Prostate gland (tissue), 2 donors: ENCODE measurements around the gene PRR5. TPM values are rescaled to one million over a fixed set of nuclear protein-coding genes. Genes with fewer than 3 reads are reported as not detected.
A peak's percentile ranks its signal among the peaks of the same experiment; 100 is the strongest.

Experiments
- DNase-seq: peaks from one replicate; pipeline ENCODE4 v3.0.0-alpha.2; 2019; ENCODE audit warnings: low spot score
- H3K27ac ChIP-seq, 2 donors: fragments of 200-600 bp; sonication (generic); 2 replicates each; pipeline ENCODE4 v1.5.1; 2017 to 2019
- H3K27me3 ChIP-seq: fragments of 200-600 bp; sonication (generic); replicated peaks from 2 replicates; pipeline ENCODE4 v1.5.1; 2019; ENCODE audit not compliant: insufficient read depth
- H3K36me3 ChIP-seq, 2 donors: fragments of 200-600 bp; sonication (generic); 1 replicate in 1 of 2; 2 replicates in 1 of 2; pipeline versions ENCODE4 v1.5.1 to v1.8.1; 2017 to 2019
- H3K4me1 ChIP-seq: fragments of 200-600 bp; sonication (generic); replicated peaks from 2 replicates; pipeline ENCODE4 v1.5.1; 2019
- H3K4me3 ChIP-seq, 2 donors: fragments of 200-600 bp; sonication (generic); 2 replicates each; pipeline ENCODE4 v1.5.1; 2017 to 2019
- H3K9me3 ChIP-seq: fragments of 200-600 bp; sonication (generic); 2 replicates; pipeline ENCODE4 v1.5.1; 2017
- CTCF ChIP-seq, 4 experiments: fragments of 200-600 bp in 2 of 4; fragments of 450-650 bp in 2 of 4; sonication (generic) in 2 of 4; IDR thresholded peaks; 1 replicate in 3 of 4; 2 replicates in 1 of 4; pipeline ENCODE4 v1.5.1; 2016 to 2019; ENCODE audit warnings: antibody characterized with exemption in 4 of 4, mild to moderate bottlenecking in 2 of 4, moderate library complexity in 2 of 4
- POLR2A ChIP-seq: fragments of 450-650 bp; IDR thresholded peaks from one replicate; pipeline ENCODE4 v1.6.1; 2016; ENCODE audit warnings: antibody characterized with exemption, mild to moderate bottlenecking
- POLR2AphosphoS5 ChIP-seq: sonication (generic); formaldehyde crosslinking; IDR thresholded peaks from one replicate; pipeline ENCODE4 v1.6.1; 2017; ENCODE audit warnings: antibody characterized with exemption
- WGBS: methylation state at CpG from one replicate; pipeline ENCODE4 v1.1.5; 2018; 5-methylcytosine and 5-hydroxymethylcytosine counted together
- intact Hi-C: fragments of 100-400 bp; cut with DNase I; formaldehyde crosslinking; loops from one replicate; pipeline ENCODE4 v1.14.2; 2022
- total RNA-seq, 2 donors: library from RNA; depleted of rRNA; stranded (reverse); fragments of >200 nt; gene quantifications; one replicate each; pipeline ENCODE4 v1.1.0, GENCODE V29; 2016

PRR5 gene
- total RNA-seq, 2 donors from 2014 or later: 47.8 to 56.5 TPM

GRCh38 chr22:44682556-44683168 lies 19.3 kb upstream of the PRR5 start:
- intact Hi-C loops: no loop called here
- DNase-seq: no peak
- H3K27me3 ChIP-seq: no peaks in the 10 kb centered on the region

GRCh38 chr22:44683237-44683636 lies 18.8 kb upstream of the PRR5 start:
- 83% methylated on average over 3 of the region's 5 CpGs for WGBS
- intact Hi-C loops: no loop called here
- Histone ChIP-seq H3K27me3 (no peaks in the 10 kb centered on the region), H3K36me3 (no peaks in the 10 kb centered on the region), H3K4me3 (no peak overlapping the region), H3K27ac (no peak overlapping the region), H3K4me1 (peaks cover 7% of the 10 kb centered on the region), H3K9me3 (no peaks in the 10 kb centered on the region)
- DNase-seq: no peak
- TF ChIP-seq POLR2A (no peak), CTCF (IDR thresholded peaks at IDR 0.05) (no peak), POLR2AphosphoS5 (no peak)

More at GRCh38 chr22:44682556-44683168, 19.3 kb upstream of the PRR5 start:
- no peak for TF ChIP-seq POLR2AphosphoS5
- TF ChIP-seq POLR2A: no peak
- no peak for TF ChIP-seq CTCF (IDR thresholded peaks at IDR 0.05)
- H3K36me3 ChIP-seq: no peaks in the 10 kb centered on the region
- no peak overlapping the region for H3K4me3 ChIP-seq
- peaks cover 7% of the 10 kb centered on the region for H3K4me1 ChIP-seq
- H3K27ac ChIP-seq: no peak overlapping the region
- no peaks in the 10 kb centered on the region for H3K9me3 ChIP-seq
- 92% methylated on average over 11 of the region's 11 CpGs for WGBS

- H3K27ac ChIP-seq: no peak overlapping the region
- 84% methylated on average over 8 of the region's 8 CpGs for WGBS
Measured at GRCh38 chr22:44683881-44684280, 18.1 kb upstream of the PRR5 start.

GRCh38 chr22:44684506-44685383 lies 17.3 kb upstream of the PRR5 start:
- no peaks in the 10 kb centered on the region for H3K9me3 ChIP-seq
- H3K27ac ChIP-seq: no peak overlapping the region
- DNase-seq: peak; percentile 52
- no peaks in the 10 kb centered on the region for H3K36me3 ChIP-seq
- no peak overlapping the region for H3K4me3 ChIP-seq
- no peaks in the 10 kb centered on the region for H3K27me3 ChIP-seq
- intact Hi-C loops: no loop called here
- H3K4me1 ChIP-seq: peaks cover 7% of the 10 kb centered on the region
- TF ChIP-seq POLR2AphosphoS5 (peak; percentile 21), POLR2A (no peak), CTCF (IDR thresholded peaks at IDR 0.05) (peak; percentile 67 to 93 (median 78))
- WGBS: 35% methylated on average over 21 of the region's 23 CpGs

More at GRCh38 chr22:44683881-44684280, 18.1 kb upstream of the PRR5 start:
- Histone ChIP-seq H3K36me3 (no peaks in the 10 kb centered on the region), H3K27me3 (no peaks in the 10 kb centered on the region), H3K4me1 (peaks cover 7% of the 10 kb centered on the region), H3K9me3 (no peaks in the 10 kb centered on the region), H3K4me3 (no peak overlapping the region)
- intact Hi-C loops: no loop called here
- DNase-seq: no peak
- TF ChIP-seq POLR2A (no peak), POLR2AphosphoS5 (no peak), CTCF (IDR thresholded peaks at IDR 0.05) (no peak)
